ENCODE data around the gene PEBP1.
"Not testable (repeated sequence)": the region's sequence is repeated elsewhere in the genome, so short reads cannot be mapped to it uniquely, and the experiment has no call there.

PEBP1 gene

GRCh38 chr12:118135788-118136558, at the start of gene PEBP1:
Gene PEBP1 (plus strand): TSS chr12:118136124. CDS start chr12:118136210, 86 bp downstream.
- DNase-seq: peak; percentile 97

- no peak for DNase-seq
These were observed 46.1 kb upstream of the PEBP1 start for GRCh38 chr12:118089782-118090181.

- no peak for DNase-seq
These were observed 41.9 kb upstream of the PEBP1 start for GRCh38 chr12:118094039-118094438.

GRCh38 chr12:118098401-118098800, 37.5 kb upstream of the PEBP1 start:
- no peak for DNase-seq

GRCh38 chr12:118098911-118099671, 36.8 kb upstream of the PEBP1 start:
- DNase-seq: no peak

- no peak for DNase-seq
These were observed 34.9 kb upstream of the PEBP1 start for GRCh38 chr12:118101051-118101450.

GRCh38 chr12:118102070-118102469, 33.9 kb upstream of the PEBP1 start:
- DNase-seq: no peak

GRCh38 chr12:118102609-118103008, 33.3 kb upstream of the PEBP1 start:
- no peak for DNase-seq

- no peak for DNase-seq
These were observed 32.7 kb upstream of the PEBP1 start for GRCh38 chr12:118103201-118103600.

GRCh38 chr12:118103601-118104382, 32.1 kb upstream of the PEBP1 start, which contains the start of gene VSIG10:
Gene VSIG10 (minus strand): TSS chr12:118104011. CDS start chr12:118103671, 340 bp downstream.
- DNase-seq: peak; percentile 62

GRCh38 chr12:118107011-118107410, 28.9 kb upstream of the PEBP1 start:
- no peak for DNase-seq

- DNase-seq: no peak
These were observed 28.2 kb upstream of the PEBP1 start for GRCh38 chr12:118107694-118108093.

- DNase-seq: no peak
These were observed 26.8 kb upstream of the PEBP1 start for GRCh38 chr12:118109088-118109487.

GRCh38 chr12:118119449-118119879, 16.5 kb upstream of the PEBP1 start:
- DNase-seq: no peak

GRCh38 chr12:118120579-118121363, 15.2 kb upstream of the PEBP1 start:
- DNase-seq: peak; percentile 85

GRCh38 chr12:118122264-118122663, 13.7 kb upstream of the PEBP1 start:
- DNase-seq: no peak

GRCh38 chr12:118124333-118124874, 11.5 kb upstream of the PEBP1 start:
- DNase-seq: no peak

GRCh38 chr12:118125743-118126118, 10.2 kb upstream of the PEBP1 start:
- no peak for DNase-seq

GRCh38 chr12:118126119-118126757, 9.7 kb upstream of the PEBP1 start:
- peak; percentile 16 for DNase-seq

- no peak for DNase-seq
These were observed 8.1 kb upstream of the PEBP1 start for GRCh38 chr12:118127867-118128266.

- DNase-seq: not testable (repeated sequence)
These were observed 6.5 kb upstream of the PEBP1 start for GRCh38 chr12:118129436-118129835.

Measured in midbrain (tissue), 1 donor.